NCI-H2171 (cell line): ENCODE measurements around the gene LMOD1.
"Not testable (repeated sequence)": the region's sequence is repeated elsewhere in the genome, so short reads cannot be mapped to it uniquely, and the experiment has no call there.

Source experiments
- DNase-seq: peaks from one replicate; lab custom pipeline; 2025; lab: John Stamatoyannopoulos, UW

LMOD1 gene

GRCh38 chr1:201946224-201946908 is at the start of gene LMOD1:
Gene LMOD1 (minus strand): TSS chr1:201946548. CDS start chr1:201946340, 208 bp downstream.
- DNase-seq = no peak

DNA sequence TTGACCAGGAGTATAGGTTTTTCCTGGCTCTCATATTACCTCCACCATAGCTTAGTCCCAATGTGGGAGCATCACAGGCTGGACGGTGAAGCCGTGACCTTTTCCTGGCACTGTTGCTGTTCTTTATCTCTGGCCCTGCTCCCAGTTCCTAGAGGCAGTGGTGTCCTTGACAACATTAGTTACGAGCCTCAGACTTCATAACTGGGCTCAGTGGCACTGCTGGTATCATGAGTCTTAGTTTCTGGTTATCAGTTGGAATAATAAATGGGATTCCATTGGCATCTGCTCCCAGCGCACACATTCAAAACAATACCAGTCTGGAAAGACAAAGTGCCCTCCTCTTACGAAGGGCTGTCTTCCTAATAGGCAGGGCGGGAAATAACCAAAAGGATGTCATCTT is 44.1 kb upstream of the LMOD1 start:
- DNase-seq = no peak

GRCh38 chr1:201989354-201990128 is 43.2 kb upstream of the LMOD1 start:
- DNase-seq = no peak

GRCh38 chr1:201988601-201989000 is 42.3 kb upstream of the LMOD1 start:
- DNase-seq = no peak

DNA sequence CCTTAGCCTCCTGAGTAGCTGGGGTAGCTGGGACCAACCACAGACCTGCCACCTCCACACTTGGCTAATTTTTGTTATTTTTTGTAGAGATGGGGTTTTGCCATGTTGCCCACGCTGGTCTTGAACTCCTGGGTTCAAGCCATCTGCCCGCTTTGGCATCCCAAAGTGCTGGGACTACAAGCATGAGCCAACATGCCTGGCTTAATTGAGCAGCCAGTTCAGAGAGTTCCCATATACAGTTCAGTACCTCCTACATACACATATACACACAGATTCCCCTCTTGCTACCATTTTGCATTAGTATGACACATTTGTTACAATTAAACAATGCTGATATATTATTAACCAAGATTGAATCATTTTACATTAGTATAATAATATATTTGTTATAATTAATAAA is 39.0 kb upstream of the LMOD1 start:
- peak; percentile 16 for DNase-seq

GRCh38 chr1:201984446-201984845 is 38.1 kb upstream of the LMOD1 start:
- no peak for DNase-seq

DNA sequence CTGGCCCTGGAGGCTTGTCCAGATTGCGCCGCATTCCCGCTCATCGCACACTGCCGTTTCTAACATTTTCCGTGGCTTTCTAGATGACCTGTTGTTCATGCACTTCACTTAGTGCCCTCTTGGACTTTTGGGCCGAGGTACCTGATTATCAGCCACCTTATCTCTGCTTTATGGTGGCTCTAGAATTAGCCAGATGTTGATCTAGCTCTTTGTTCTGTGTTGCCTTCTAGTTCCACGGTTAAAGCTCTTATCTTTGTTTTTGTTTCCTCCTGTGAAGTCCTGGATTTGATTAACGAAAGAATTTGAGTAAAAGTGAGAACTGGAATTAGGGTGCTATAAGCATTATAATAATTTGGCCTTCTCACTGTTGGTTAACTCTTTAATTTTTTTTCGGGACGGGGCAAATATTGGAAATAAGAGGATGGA is 37.0 kb upstream of the LMOD1 start:
- peak; percentile 33 for DNase-seq

DNA sequence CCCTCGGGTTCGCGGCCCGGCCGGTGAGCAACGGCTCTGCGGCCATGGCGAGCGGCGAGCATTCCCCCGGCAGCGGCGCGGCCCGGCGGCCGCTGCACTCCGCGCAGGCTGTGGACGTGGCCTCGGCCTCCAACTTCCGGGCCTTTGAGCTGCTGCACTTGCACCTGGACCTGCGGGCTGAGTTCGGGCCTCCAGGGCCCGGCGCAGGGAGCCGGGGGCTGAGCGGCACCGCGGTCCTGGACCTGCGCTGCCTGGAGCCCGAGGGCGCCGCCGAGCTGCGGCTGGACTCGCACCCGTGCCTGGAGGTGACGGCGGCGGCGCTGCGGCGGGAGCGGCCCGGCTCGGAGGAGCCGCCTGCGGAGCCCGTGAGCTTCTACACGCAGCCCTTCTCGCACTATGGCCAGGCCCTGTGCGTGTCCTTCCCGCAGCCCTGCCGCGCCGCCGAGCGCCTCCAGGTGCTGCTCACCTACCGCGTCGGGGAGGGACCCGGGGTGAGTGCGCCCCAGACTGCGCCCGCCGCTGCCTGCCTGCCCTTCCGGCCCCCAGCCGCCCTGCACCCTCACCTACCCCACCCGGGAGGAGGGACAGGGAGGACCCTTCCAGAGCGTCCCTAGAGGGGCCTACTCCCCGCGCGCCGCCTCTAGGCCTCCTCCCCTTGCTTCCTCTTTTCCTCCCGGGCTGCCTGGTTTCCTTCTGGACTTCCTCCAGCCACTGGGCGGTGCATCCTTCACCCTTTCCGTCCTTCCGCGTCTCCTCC is 36.5 kb upstream of the LMOD1 start, which contains the start of gene RNPEP:
RNPEP (plus strand) TSS at position 26 of the 757 bp plus-strand sequence; CDS start at position 45, 19 bp downstream.
- DNase-seq = peak; percentile 57

GRCh38 chr1:201982082-201982622 is 35.8 kb upstream of the LMOD1 start:
- peak; percentile 55 for DNase-seq

DNA sequence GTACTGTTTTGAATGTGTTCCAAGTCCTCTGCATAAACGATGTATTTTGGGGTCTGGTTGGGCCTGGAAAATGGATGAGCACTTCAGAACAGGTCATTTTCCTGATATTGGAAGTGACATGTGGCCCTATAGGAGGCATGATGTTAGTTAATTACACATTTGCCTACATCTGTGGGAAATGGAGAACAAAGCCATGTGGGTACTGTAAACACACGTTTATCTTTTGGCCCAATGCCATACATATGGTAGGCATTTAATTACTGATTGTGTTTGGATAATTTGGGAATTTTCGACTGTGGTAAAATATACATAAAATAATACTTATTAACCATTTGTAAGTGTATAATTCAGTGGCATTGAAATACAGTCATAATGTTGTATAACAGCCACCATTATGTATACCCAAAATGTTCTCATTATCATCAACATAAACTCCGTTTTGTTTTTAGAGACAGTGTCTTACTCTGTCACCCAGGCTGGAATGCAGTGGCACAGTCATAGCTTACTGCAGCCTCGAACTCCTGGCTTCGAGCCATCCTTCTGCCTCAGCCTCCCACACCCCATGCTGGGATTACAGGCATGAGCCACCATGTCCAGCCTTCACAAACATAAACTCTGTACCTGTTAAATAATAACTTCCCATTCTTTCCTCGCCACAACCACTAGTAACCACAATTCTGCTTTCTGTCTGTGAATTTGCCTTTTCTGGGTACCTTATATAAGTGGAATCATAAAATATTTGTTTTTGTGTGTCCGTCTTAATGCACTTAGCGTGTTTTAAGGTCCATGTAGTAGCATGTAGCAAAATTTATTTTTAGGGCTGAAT is 24.2 kb upstream of the LMOD1 start:
- peak; percentile 67 for DNase-seq

DNA sequence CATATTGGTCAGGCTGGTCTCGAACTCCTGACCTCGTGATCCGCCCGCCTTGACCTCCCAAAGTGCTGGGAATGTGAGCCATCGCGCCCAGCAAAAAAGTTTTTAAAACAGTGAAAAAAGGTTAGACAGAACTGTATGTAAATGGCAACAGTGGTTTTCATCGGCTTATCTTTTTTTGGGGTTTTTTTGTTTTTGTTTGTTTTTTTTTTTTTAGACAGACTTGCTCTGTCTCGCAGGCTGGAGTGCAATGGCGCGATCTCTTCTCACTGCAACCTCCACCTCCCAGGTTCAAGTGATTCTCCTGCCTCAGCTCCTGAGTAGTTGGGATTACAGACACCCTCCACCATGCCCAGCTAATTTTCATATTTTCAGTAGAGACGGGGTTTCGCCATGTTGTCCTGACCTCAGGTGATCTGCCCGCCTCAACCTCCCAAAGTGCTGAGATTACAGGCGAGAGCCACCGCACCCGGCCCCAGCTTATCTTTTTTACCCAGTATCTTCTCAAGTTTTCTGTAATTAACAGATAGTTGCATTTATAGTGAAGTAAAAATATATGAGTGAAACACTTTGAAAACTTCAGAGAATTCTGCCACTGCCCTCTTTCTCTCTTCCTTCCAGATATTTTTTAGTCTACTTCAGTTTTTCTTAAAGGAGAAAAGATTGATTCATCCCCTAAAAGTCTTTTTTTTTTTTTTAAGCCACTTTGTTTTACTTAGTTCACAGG is 22.0 kb upstream of the LMOD1 start:
- no peak for DNase-seq

DNA sequence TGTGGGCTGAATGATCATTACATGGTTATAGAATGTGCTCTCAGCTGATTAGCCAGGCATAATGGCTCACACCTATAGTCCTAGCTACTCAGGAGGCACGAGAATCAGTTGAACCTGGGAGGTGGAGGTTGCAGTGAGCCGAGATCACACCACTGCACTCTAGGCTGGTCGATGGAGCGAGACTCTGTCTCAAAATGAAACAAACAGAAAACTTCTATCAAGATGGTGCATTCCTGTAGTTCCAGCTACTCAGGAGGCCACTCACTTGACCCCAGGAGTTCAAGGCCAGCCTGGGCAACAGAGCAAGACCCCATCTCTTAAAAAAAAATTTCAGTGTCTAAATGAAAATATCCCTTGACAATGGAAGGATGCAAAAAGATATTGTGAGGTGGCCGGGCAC is 19.8 kb upstream of the LMOD1 start:
- no peak for DNase-seq

DNA sequence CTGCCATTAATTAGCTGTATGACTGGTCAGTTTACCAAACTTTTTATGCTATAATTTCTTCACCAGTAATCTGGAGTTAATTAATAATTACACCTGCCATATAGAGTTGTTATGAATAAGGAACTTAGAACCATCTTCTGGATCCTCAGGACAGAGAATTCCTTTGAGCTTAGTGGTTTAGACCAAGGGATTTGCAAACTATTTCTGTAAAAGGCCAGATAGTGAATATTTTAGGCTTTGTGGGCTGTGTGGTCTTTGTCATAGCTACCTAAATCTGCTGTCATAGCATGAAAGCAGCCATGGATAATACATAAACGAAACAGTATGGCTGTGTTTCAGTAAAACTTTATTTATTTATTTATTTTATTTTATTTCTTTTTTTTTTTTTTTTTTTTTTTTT is 17.9 kb upstream of the LMOD1 start:
- no peak for DNase-seq

DNA sequence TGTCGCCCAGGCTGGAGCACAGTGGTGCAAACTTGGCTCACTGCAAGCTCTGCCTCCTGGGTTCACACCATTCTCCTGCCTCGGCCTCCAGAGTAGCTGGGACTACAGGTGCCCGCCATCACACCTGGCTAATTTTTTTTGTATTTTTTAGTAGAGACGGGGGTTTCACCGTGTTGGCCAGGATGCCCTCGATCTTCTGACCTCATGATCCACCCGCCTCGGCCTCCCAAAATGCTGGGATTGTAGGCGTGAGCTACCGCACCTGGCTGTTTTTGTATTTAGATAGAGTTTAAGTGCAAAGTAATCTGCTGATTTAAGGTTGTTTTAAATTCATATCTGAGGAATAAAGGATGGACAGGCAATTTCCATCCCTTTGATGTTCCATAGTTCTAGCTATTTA is 16.0 kb upstream of the LMOD1 start:
- DNase-seq = not testable (repeated sequence)

DNA sequence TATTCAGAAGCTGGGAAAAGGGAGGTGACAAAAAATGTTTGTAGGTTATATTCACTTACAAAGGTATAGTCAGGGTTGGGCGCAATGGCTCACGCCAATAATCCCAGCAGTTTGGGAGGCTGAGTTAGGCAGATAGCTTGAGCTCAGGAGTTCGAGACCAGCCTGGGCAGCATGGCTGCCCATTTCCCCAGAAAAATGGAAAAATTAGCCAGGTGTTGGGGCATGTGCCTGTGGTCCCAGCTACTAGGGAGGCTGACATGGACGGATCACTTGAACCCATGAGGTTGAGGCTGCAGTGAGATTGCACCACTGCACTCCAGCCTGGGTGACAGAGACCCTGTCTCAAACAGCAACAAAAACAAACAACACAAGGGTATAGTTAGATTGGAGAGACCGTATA is 12.0 kb upstream of the LMOD1 start:
- DNase-seq = no peak

DNA sequence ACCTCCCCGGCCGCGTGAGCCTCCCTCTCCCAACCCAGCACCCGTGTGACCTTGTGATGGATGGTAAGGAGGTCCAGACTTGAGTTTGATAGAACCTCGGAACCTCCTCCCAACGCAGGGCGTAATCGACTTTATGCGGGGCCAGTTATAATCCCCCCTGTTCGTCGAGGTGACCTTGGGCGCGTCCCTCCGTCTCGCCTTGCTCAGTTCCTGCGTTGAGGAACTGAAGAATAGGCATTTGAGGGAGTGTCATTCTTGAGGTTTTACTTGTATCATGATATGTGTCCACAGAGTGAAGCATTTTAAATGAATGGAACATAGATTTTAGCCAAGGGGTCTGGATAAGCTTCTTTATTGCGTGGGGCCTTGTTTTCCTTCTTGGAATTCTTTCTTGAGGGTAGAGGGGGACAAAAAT is 9.4 kb upstream of the LMOD1 start:
- DNase-seq = peak; percentile 34

- peak; percentile 95 for DNase-seq
Observed at GRCh38 chr1:201955009-201955728, 8.8 kb upstream of the LMOD1 start, which contains the start of gene TIMM17A. Gene TIMM17A (plus strand): TSS chr1:201955503. CDS start chr1:201955527, 24 bp downstream.

DNA sequence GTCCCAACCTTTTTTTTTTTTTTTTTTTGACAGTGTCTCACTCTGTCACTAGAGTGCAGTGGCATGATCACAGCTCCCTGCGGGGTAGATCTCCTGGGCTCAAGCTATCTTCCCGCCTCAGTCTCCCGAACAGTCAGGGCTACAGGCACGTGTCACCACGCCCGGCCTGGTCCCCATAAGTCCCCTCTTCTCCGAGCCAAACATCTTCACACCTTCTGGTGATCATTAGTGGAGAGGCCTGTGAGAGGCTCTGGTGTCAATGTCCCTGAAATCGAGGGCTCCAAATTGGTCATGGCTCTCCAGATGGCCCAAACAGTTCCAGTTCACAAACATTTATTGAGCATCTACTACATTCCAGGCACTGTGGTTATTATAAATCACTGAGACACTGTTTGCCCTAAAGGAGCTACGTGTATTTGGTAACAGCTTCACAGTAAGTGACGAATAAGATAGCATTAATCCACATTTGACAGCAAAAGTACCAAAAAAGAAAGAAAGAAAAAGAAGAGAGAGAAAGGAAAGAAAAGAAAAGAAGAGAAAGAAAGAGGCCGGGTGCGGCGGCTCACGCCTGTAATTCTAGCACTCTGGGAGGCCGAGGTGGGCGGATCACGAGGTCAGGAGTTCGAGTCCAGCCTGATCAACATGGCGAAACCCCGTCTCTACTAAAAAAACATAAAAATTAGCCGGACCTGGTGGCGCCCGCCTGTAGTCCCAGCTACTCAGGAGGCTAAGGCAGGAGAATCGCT is 8.1 kb upstream of the LMOD1 start:
- DNase-seq = no peak

DNA sequence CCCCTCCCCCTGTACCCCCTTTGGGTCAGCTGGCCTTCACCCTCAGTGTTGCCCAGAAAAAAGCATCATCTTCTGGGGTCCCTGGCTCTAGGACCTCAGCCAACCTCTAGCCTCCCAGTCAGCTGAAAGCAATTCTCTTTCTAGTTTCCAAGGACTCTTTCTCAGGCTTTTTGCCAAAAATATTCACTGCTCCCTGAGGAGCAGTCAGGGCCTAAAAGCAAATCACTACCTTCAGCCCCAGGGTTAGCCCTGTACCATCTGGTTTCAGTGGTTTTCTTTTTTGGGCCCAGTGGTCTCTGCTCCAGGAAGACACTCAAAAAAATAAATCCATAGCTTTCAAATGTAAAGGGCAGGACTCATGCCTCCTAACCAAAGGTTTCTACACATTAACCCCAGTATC is 3.1 kb upstream of the LMOD1 start:
- DNase-seq = peak; percentile 28
